ENCODE results near the gene DYRK1A.

DNA sequence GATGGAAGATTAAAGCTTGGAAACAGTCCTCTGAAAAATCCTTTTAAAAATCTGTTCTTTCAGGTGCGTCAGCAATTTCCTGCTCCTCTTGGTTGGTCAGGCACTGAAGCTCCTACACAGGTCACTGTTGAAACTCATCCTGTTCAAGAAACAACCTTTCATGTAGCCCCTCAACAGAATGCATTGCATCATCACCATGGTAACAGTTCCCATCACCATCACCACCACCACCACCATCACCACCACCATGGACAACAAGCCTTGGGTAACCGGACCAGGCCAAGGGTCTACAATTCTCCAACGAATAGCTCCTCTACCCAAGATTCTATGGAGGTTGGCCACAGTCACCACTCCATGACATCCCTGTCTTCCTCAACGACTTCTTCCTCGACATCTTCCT, 145.3 kb downstream of the DYRK1A start:
- TF ChIP-seq POLR2A (IDR thresholded peaks at IDR 0.05): no peak
- TF ChIP-seq, protein P1, sequence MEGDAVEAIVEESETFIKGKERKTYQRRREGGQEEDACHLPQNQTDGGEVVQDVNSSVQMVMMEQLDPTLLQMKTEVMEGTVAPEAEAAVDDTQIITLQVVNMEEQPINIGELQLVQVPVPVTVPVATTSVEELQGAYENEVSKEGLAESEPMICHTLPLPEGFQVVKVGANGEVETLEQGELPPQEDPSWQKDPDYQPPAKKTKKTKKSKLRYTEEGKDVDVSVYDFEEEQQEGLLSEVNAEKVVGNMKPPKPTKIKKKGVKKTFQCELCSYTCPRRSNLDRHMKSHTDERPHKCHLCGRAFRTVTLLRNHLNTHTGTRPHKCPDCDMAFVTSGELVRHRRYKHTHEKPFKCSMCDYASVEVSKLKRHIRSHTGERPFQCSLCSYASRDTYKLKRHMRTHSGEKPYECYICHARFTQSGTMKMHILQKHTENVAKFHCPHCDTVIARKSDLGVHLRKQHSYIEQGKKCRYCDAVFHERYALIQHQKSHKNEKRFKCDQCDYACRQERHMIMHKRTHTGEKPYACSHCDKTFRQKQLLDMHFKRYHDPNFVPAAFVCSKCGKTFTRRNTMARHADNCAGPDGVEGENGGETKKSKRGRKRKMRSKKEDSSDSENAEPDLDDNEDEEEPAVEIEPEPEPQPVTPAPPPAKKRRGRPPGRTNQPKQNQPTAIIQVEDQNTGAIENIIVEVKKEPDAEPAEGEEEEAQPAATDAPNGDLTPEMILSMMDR (IDR thresholded peaks at IDR 0.05): no peak

Measured in transverse colon (tissue), 3 donors.